Neuronal stem cell (in vitro differentiated cells): ENCODE measurements around the gene ANXA10.

Experiments used
- DNase-seq: peaks from one replicate; pipeline ENCODE4 v3.0.0-alpha.2; 2013; ENCODE audit warnings: low spot score
- H2AFZ ChIP-seq: one replicate; pipeline ENCODE4 v1.6.1; 2013; ENCODE audit warnings: mild to moderate bottlenecking, low read length, inconsistent platforms
- H2AK5ac ChIP-seq: 2 replicates; pipeline ENCODE4 v1.6.1; 2013; ENCODE audit warnings: low read depth, mild to moderate bottlenecking, inconsistent platforms, low read length, moderate library complexity, mixed read lengths
- H2BK120ac ChIP-seq: 2 replicates; pipeline ENCODE4 v1.6.1; 2013; ENCODE audit warnings: low read depth, mild to moderate bottlenecking, inconsistent platforms, low read length, moderate library complexity, mixed read lengths
- H2BK12ac ChIP-seq: one replicate; pipeline ENCODE4 v1.6.1; 2013; ENCODE audit warnings: low read length, inconsistent platforms
- H2BK15ac ChIP-seq: 2 replicates; pipeline ENCODE4 v1.6.1; 2013; ENCODE audit warnings: mild to moderate bottlenecking, low read length, inconsistent platforms, mixed read lengths
- H2BK5ac ChIP-seq: one replicate; pipeline ENCODE4 v1.6.1; 2013; ENCODE audit warnings: inconsistent platforms, mild to moderate bottlenecking, low read length, moderate library complexity
- H3K14ac ChIP-seq: one replicate; pipeline ENCODE4 v1.6.1; 2013; ENCODE audit warnings: low read length, inconsistent platforms
- H3K18ac ChIP-seq: 2 replicates; pipeline ENCODE4 v1.6.1; 2013; ENCODE audit warnings: low read length, inconsistent platforms
- H3K23ac ChIP-seq: 2 replicates; pipeline ENCODE4 v1.6.1; 2013; ENCODE audit warnings: low read depth, mild to moderate bottlenecking, mixed read lengths, low read length, inconsistent platforms; ENCODE audit not compliant: poor library complexity
- H3K27ac ChIP-seq: replicated peaks from 3 replicates; pipeline ENCODE4 v1.5.1; 2013; ENCODE audit warnings: low read length, inconsistent platforms
- H3K27me3 ChIP-seq, 3 experiments: 2 replicates each; pipeline ENCODE4 v1.6.1; 2013; ENCODE audit warnings: low read length in 3 of 3, mild to moderate bottlenecking in 2 of 3, inconsistent platforms in 1 of 3, low read depth in 1 of 3, mixed read lengths in 1 of 3, moderate library complexity in 1 of 3; ENCODE audit not compliant: control insufficient read depth in 3 of 3, insufficient read depth in 3 of 3
- H3K36me3 ChIP-seq, 2 donors: replicated peaks in 1 of 2; 2 replicates each; pipeline ENCODE4 v1.6.1; 2013; ENCODE audit warnings: low read length in 2 of 2; ENCODE audit not compliant: control insufficient read depth in 2 of 2, insufficient read depth in 2 of 2
- H3K4ac ChIP-seq: 2 replicates; pipeline ENCODE4 v1.6.1; 2013; ENCODE audit warnings: inconsistent platforms, mild to moderate bottlenecking, low read length, moderate library complexity
- H3K4me1 ChIP-seq, 2 donors: 1 replicate in 1 of 2; 2 replicates in 1 of 2; pipeline ENCODE4 v1.6.1; 2013; ENCODE audit warnings: low read length in 2 of 2, low read depth in 1 of 2; ENCODE audit not compliant: control insufficient read depth in 2 of 2, insufficient read depth in 1 of 2
- H3K4me2 ChIP-seq: one replicate; pipeline ENCODE4 v1.6.1; 2013; ENCODE audit warnings: mild to moderate bottlenecking, low read length, inconsistent platforms; ENCODE audit not compliant: insufficient read depth, poor library complexity, severe bottlenecking
- H3K4me3 ChIP-seq, 2 donors: 2 replicates each; pipeline ENCODE4 v1.5.1; 2013; ENCODE audit warnings: low read length in 2 of 2, mild to moderate bottlenecking in 2 of 2, inconsistent platforms in 1 of 2, moderate library complexity in 1 of 2
- H3K79me1 ChIP-seq: one replicate; pipeline ENCODE4 v1.6.1; 2013; ENCODE audit warnings: low read depth, mild to moderate bottlenecking, inconsistent platforms, low read length, moderate library complexity
- H3K9ac ChIP-seq: one replicate; pipeline ENCODE4 v1.6.1; 2013; ENCODE audit warnings: mild to moderate bottlenecking, low read depth, low read length, inconsistent platforms; ENCODE audit not compliant: poor library complexity
- H3K9me3 ChIP-seq, 2 donors: replicated peaks in 1 of 2; 2 replicates each; pipeline versions ENCODE3 to v1.6.1; 2013; ENCODE audit warnings: low read length in 2 of 2, mild to moderate bottlenecking in 2 of 2, inconsistent platforms in 1 of 2, low read depth in 1 of 2, mixed read lengths in 1 of 2, moderate library complexity in 1 of 2; ENCODE audit not compliant: control insufficient read depth in 2 of 2, insufficient read depth in 1 of 2
- H4K8ac ChIP-seq: one replicate; pipeline ENCODE4 v1.6.1; 2013; ENCODE audit warnings: low read depth, mild to moderate bottlenecking, inconsistent platforms, low read length, moderate library complexity
- H4K91ac ChIP-seq: one replicate; pipeline ENCODE4 v1.6.1; 2013; ENCODE audit warnings: low read length, low read depth, mild to moderate bottlenecking, inconsistent platforms; ENCODE audit not compliant: poor library complexity
- WGBS, 2 donors: extraction: QIAGEN DNeasy Blood & Tissue Kit; methylation state at CpG; one replicate each; pipeline ENCODE4 v1.1.7; 2013; ENCODE audit warnings: missing lambda C conversion rate in 2 of 2, mixed read lengths in 1 of 2; ENCODE audit not compliant: insufficient read length in 2 of 2, insufficient replicate concordance in 1 of 2; ENCODE audit errors: extremely low coverage in 2 of 2; 5-methylcytosine and 5-hydroxymethylcytosine counted together

Gene ANXA10

DNA sequence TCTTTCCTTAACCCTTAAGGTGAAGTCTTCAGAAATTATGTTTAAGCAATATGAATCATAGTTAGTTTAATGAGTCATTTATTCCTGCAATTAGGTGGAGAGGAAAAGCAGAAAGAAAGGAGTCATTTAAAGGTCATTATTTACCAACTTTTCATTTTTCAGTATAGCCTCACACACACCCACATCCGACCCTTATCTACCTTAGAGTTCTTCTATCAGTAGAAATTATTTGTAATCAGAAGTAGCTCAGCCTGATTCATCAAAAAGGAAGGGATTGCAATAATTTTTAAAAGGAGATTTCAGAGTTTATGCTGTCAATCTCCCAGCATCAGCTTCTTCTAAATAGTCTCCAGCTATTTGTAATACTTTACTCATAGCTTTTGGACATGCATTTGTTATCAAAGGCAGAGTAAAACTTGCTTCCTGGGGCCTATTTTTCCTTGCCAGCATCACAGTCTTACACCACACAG lies 5.9 kb downstream of the ANXA10 start:
- Histone ChIP-seq H2BK5ac (no peak overlapping the region), H3K36me3 (no peaks in the 10 kb centered on the region), H2BK15ac (no peak overlapping the region), H3K27me3 (no peaks in the 10 kb centered on the region), H3K4me1 (no peaks in the 10 kb centered on the region), H3K4ac (no peak overlapping the region), H3K27ac (no peak overlapping the region), H3K14ac (no peak overlapping the region), H3K18ac (no peak overlapping the region), H3K9ac (no peak overlapping the region), H3K9me3 (no peaks in the 10 kb centered on the region), H3K4me3 (no peak overlapping the region), H2BK120ac (no peak overlapping the region), H2AFZ (no peak overlapping the region), H2AK5ac (no peak overlapping the region), H4K91ac (no peak overlapping the region), H4K8ac (no peak overlapping the region), H3K4me2 (no peak overlapping the region), H3K23ac (no peak overlapping the region), H3K79me1 (no peaks in the 10 kb centered on the region), H2BK12ac (no peak overlapping the region)
- no CpG with 5 or more reads among the region's 1 CpG for WGBS, 2 donors
- DNase-seq: no peak

DNA sequence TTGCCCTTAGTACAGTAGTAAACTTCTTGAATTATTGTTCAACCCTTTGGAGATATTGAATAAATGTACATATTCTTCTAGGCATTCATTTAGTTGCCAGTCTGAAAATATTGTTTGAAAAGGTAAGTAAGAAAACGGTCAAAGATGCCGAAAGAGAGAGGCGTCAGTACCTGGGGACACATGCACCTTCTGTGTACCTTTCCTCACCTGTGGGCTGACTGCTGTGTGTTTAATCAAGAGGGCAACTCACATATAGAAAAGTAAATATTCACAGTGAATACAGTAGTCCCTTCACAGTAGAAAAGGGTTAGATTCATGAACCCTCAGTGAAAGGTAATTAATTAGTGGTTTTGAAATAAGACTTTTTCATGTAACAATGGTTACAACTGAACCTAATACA lies 6.9 kb downstream of the ANXA10 start:
- no CpG with 5 or more reads among the region's 3 CpGs for WGBS, 2 donors
- Histone ChIP-seq H2BK120ac (no peak overlapping the region), H3K4me3 (no peak overlapping the region), H3K27me3 (no peaks in the 10 kb centered on the region), H3K27ac (no peak overlapping the region), H3K14ac (no peak overlapping the region), H3K18ac (no peak overlapping the region), H4K8ac (no peak overlapping the region), H2BK12ac (no peak overlapping the region), H3K9ac (no peak overlapping the region), H3K4ac (no peak overlapping the region), H4K91ac (no peak overlapping the region), H2AK5ac (no peak overlapping the region), H2BK5ac (no peak overlapping the region), H3K36me3 (no peaks in the 10 kb centered on the region), H3K4me2 (no peak overlapping the region), H3K9me3 (no peaks in the 10 kb centered on the region), H2AFZ (no peak overlapping the region), H2BK15ac (no peak overlapping the region), H3K23ac (no peak overlapping the region), H3K79me1 (no peaks in the 10 kb centered on the region), H3K4me1 (no peaks in the 10 kb centered on the region)
- DNase-seq: no peak

DNA sequence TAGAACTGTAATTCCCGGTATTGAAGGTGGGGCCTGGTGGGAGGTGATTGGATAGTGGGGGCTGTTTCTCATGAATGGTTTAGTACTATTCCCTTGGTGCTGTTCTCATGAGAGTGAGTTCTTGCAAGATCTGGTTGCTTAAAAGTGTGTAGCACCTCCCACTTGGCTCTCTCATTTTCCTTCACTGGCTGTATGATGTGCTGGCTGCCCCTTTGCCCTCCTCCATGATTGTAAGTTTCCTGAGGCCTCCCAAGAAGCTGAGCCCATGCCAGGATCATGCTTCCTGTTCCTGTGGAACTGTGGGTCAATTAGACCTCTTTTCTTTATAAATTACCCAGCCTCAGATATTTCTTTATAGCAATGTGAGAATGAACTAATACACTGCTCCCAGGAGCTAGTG lies 8.7 kb downstream of the ANXA10 start:
- Histone ChIP-seq H3K79me1 (no peaks in the 10 kb centered on the region), H3K23ac (no peak overlapping the region), H3K14ac (no peak overlapping the region), H3K9me3 (no peaks in the 10 kb centered on the region), H3K4me1 (no peaks in the 10 kb centered on the region), H2AK5ac (no peak overlapping the region), H4K91ac (no peak overlapping the region), H3K18ac (no peak overlapping the region), H3K4me2 (no peak overlapping the region), H3K27ac (no peak overlapping the region), H2BK120ac (no peak overlapping the region), H3K4ac (no peak overlapping the region), H2BK5ac (no peak overlapping the region), H2AFZ (no peak overlapping the region), H3K27me3 (no peaks in the 10 kb centered on the region), H3K36me3 (no peaks in the 10 kb centered on the region), H3K4me3 (no peak overlapping the region), H4K8ac (no peak overlapping the region), H3K9ac (no peak overlapping the region), H2BK12ac (no peak overlapping the region), H2BK15ac (no peak overlapping the region)
- no CpG with 5 or more reads among the region's 1 CpG for WGBS, 2 donors
- no peak for DNase-seq

DNA sequence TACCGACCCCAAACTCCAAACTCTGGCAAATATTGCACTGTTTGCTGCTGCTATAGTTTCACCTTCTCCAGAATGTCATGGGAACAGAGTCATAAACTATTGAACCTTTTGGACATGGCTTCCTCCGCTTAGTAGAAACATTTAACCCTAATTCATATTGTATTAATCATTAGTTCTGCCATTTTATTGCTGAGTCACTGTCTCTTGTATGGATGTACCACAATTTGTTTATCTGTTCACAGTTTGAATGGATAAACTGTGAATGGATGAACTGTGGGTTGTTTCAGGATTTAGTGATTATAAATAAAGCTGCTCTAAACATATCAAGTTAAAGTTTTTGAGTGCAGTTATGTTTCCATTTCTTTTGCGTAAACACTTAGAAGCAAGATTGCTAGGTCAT lies 10.1 kb downstream of the ANXA10 start:
- Histone ChIP-seq H3K9ac (no peak overlapping the region), H3K36me3 (no peaks in the 10 kb centered on the region), H2AK5ac (no peak overlapping the region), H3K9me3 (no peaks in the 10 kb centered on the region), H3K27ac (no peak overlapping the region), H3K4me2 (no peak overlapping the region), H3K4me3 (no peak overlapping the region), H3K23ac (no peak overlapping the region), H4K8ac (no peak overlapping the region), H3K18ac (no peak overlapping the region), H2BK15ac (no peak overlapping the region), H3K14ac (no peak overlapping the region), H4K91ac (no peak overlapping the region), H2BK120ac (no peak overlapping the region), H2BK12ac (no peak overlapping the region), H3K79me1 (no peaks in the 10 kb centered on the region), H3K4ac (no peak overlapping the region), H2BK5ac (no peak overlapping the region), H3K27me3 (no peaks in the 10 kb centered on the region), H3K4me1 (no peaks in the 10 kb centered on the region), H2AFZ (no peak overlapping the region)
- DNase-seq: no peak
- WGBS, 2 donors: no CpG with 5 or more reads among the region's 3 CpGs
